GM03348 (cell line): ENCODE measurements around the gene TIMM8A.
"Not testable (repeated sequence)": the region's sequence is repeated elsewhere in the genome, so short reads cannot be mapped to it uniquely, and the experiment has no call there.

Experiments
- DNase-seq: peaks from one replicate; pipeline ENCODE4 v3.0.0; 2012; ENCODE audit warnings: low spot score

Gene TIMM8A

GRCh38 chrX:101359966-101360365 lies 11.4 kb upstream of the TIMM8A start:
- peak; percentile 3 for DNase-seq

- peak; percentile 4 for DNase-seq
Observed at GRCh38 chrX:101357166-101357795, 8.7 kb upstream of the TIMM8A start.

- no peak for DNase-seq
Observed at GRCh38 chrX:101349193-101349562, 636 bp upstream of the TIMM8A start.

- peak; percentile 13 for DNase-seq
Observed at GRCh38 chrX:101347859-101348451, 587 bp downstream of the TIMM8A start.

GRCh38 chrX:101337776-101338271 lies 10.7 kb downstream of the TIMM8A start:
- DNase-seq: no peak

- DNase-seq: not testable (repeated sequence)
Observed at GRCh38 chrX:101334310-101334709, 14.2 kb downstream of the TIMM8A start.

- DNase-seq: not testable (repeated sequence)
Observed at GRCh38 chrX:101326600-101326999, 21.9 kb downstream of the TIMM8A start.

GRCh38 chrX:101303790-101304189 lies 44.8 kb downstream of the TIMM8A start:
- DNase-seq: no peak
